CD4-positive, CD25-positive, alpha-beta regulatory T cell (primary cell): Measurements from ENCODE around the gene SNCB. TPM values are rescaled to one million over a fixed set of nuclear protein-coding genes. Genes with fewer than 3 reads are reported as not detected.

Source experiments
- ATAC-seq, 2 donors: fragments of 150-1000 bp; cut with Tn5 transposase; one replicate each; pipeline ENCODE4 v1.10.0; 2021; ENCODE audit warnings: low read depth in 2 of 2, moderate number of reproducible peaks in 2 of 2, moderate library complexity in 1 of 2
- DNase-seq, 3 donors: peaks; one replicate each; pipeline versions ENCODE4 v3.0.0 to v3.0.0-alpha.2; 2012 to 2022; ENCODE audit warnings: mixed read lengths in 1 of 3
- H3K27ac ChIP-seq: one replicate; pipeline ENCODE4 v1.7.0; 2013; ENCODE audit warnings: mild to moderate bottlenecking, low read length; ENCODE audit not compliant: insufficient read depth, poor library complexity, severe bottlenecking
- H3K27me3 ChIP-seq: one replicate; pipeline ENCODE4 v1.7.0; 2013; ENCODE audit warnings: low read length; ENCODE audit not compliant: control insufficient read depth, insufficient read depth
- H3K36me3 ChIP-seq: one replicate; pipeline ENCODE4 v1.7.0; 2013; ENCODE audit warnings: mild to moderate bottlenecking, low read length, moderate library complexity; ENCODE audit not compliant: control insufficient read depth, insufficient read depth
- H3K4me1 ChIP-seq: 2 replicates; pipeline ENCODE4 v1.7.0; 2013; ENCODE audit warnings: mild to moderate bottlenecking, low read length; ENCODE audit not compliant: insufficient read depth, control insufficient read depth, poor library complexity, severe bottlenecking
- H3K4me3 ChIP-seq: one replicate; pipeline ENCODE4 v1.7.0; 2013; ENCODE audit warnings: low read depth, mild to moderate bottlenecking, low read length, moderate library complexity
- H3K9me3 ChIP-seq, 2 experiments: 1 replicate in 1 of 2; 2 replicates in 1 of 2; pipeline ENCODE4 v1.7.0; 2013; ENCODE audit warnings: low read length in 2 of 2, mild to moderate bottlenecking in 1 of 2, moderate library complexity in 1 of 2; ENCODE audit not compliant: control insufficient read depth in 2 of 2
- H3K27ac Mint-ChIP-seq, 3 donors: one replicate each; pipeline ENCODE4 v1.8.0; 2020 to 2022; ENCODE audit warnings: mild to moderate bottlenecking in 3 of 3, mixed read lengths in 3 of 3, moderate library complexity in 2 of 3
- H3K27me3 Mint-ChIP-seq: one replicate; pipeline ENCODE4 v1.8.0; 2022; ENCODE audit warnings: mild to moderate bottlenecking, mixed read lengths
- H3K36me3 Mint-ChIP-seq: one replicate; pipeline ENCODE4 v1.8.0; 2020; ENCODE audit warnings: mixed read lengths
- H3K4me1 Mint-ChIP-seq, 4 donors: one replicate each; pipeline ENCODE4 v1.8.0; 2020 to 2022; ENCODE audit warnings: mixed read lengths in 4 of 4, mild to moderate bottlenecking in 1 of 4
- H3K4me3 Mint-ChIP-seq, 4 donors: one replicate each; pipeline ENCODE4 v1.8.0; 2020 to 2022; ENCODE audit warnings: mild to moderate bottlenecking in 4 of 4, mixed read lengths in 4 of 4, moderate library complexity in 3 of 4
- H3K9me3 Mint-ChIP-seq, 7 donors: one replicate each; pipeline ENCODE4 v1.8.0; 2020 to 2022; ENCODE audit warnings: mixed read lengths in 7 of 7, mild to moderate bottlenecking in 3 of 7, moderate library complexity in 2 of 7
- polyA plus RNA-seq, 4 donors: library from polyadenylated mRNA; unstranded; fragments of 300-500 nt; fragmentation: Illumina TruSeq; gene quantifications; one replicate each; pipeline ENCODE4 v1.2.3, GENCODE V29; 2021
- total RNA-seq: library from RNA; stranded (reverse); gene quantifications from one replicate; pipeline ENCODE4 v1.2.3, GENCODE V29; 2022

The SNCB gene
- total and polyA plus RNA-seq, 5 donors from 2014 or later = not detected

DNA sequence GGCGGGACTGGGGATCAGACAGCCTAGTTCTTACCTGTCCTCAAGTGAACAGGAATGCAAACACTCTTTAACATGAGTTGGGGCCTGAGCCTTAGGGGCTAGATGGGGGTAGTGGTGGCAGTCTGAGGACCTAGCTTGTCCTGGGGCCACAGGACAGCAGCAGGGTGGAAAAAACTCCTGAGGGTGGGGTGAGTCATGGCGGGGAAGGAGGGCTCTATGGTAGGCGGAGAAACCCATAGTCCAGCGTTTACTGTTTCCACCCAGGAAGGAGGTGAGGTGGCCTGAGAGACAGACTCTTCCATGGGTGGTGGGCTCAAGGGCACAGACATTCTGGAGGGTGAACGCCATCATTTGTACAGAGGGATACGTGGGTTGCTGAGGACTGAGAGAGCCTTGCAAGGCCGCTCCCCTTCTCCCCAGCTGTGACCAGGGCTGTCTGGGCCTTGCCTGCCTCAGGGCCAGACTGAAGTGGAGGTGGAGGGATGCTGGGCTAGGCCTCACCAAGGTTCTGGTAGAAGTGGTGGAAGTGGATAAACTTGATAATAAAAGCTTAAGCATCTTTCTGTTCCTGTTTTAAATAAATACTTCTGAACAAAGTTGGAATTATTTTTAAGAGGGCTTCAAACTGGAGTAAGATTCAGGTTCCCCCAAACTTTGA lies 15.8 kb upstream of the SNCB start:
- ATAC-seq (no peak), DNase-seq (no peak)
- Mint-ChIP-seq H3K27ac (peak overlapping the region; percentile 82 to 86 (median 85)), H3K27me3 (peaks cover 5% of the 10 kb centered on the region), H3K4me1 (peaks cover 0 to 51% (median 28%) of the 10 kb centered on the region in 4 donors), H3K36me3 (no peaks in the 10 kb centered on the region), H3K4me3 (peak overlapping the region; percentile 83 to 97 (median 92)), H3K9me3 (no peaks in the 10 kb centered on the region)
- no peaks in the 10 kb centered on the region for H3K36me3 ChIP-seq
- peak overlapping the region; percentile 84 for H3K4me3 ChIP-seq
- H3K27ac ChIP-seq = peak overlapping the region; percentile 76
- H3K27me3 ChIP-seq = no peaks in the 10 kb centered on the region
- peaks cover 30% of the 10 kb centered on the region for H3K4me1 ChIP-seq
- H3K9me3 ChIP-seq = no peaks in the 10 kb centered on the region

DNA sequence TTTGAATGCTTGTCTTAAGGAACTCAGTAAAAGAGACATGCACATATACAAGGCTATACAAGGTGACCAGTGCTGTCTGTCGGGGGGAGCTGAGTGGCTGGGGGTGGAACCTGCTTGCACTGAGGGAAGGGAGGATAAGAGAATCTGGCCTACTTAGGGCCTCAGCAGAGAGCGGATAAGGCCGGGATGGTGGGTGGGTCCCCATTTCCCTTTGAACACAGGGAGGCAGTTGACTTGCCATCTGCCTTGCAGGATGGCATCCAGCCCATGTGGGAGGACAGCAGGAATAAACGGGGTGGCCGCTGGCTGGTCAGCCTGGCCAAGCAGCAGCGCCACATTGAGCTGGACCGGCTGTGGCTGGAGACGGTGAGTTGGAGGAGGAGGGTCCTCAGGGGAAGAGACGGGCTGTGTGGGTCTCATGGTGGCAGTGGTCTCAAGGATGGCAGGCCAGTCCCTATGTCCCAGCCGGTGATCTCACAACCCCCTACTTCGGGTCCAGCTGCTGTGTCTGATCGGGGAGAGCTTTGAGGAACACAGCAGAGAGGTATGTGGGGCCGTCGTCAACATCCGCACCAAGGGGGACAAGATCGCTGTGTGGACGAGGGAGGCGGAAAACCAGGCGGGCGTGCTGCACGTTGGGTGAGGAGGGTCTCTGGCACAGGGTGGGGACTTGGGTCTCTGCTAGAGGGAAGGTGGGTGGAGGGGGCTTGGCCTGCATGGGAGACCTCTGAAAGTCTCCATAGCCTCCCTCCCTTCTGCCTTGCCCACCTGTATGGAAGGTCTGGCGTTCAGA lies 14.7 kb upstream of the SNCB start:
- H3K9me3 ChIP-seq = no peaks in the 10 kb centered on the region
- no peaks in the 10 kb centered on the region for H3K27me3 ChIP-seq
- no peaks in the 10 kb centered on the region for H3K9me3 Mint-ChIP-seq
- H3K27ac ChIP-seq = no peak overlapping the region
- peaks cover 30% of the 10 kb centered on the region for H3K4me1 ChIP-seq
- no peaks in the 10 kb centered on the region for H3K36me3 ChIP-seq
- H3K27me3 Mint-ChIP-seq = peaks cover 5% of the 10 kb centered on the region
- H3K36me3 Mint-ChIP-seq = no peaks in the 10 kb centered on the region
- peaks cover 0 to 40% (median 21%) of the 10 kb centered on the region in 4 donors for H3K4me1 Mint-ChIP-seq
- no peak overlapping the region for H3K4me3 ChIP-seq
- no peak for DNase-seq
- H3K4me3 Mint-ChIP-seq = peak overlapping the region in 3 of 4 donors; percentile 41 to 91 (median 44)
- H3K27ac Mint-ChIP-seq = peak overlapping the region in 2 of 3 donors; percentile 75 to 91
- no peak for ATAC-seq

DNA sequence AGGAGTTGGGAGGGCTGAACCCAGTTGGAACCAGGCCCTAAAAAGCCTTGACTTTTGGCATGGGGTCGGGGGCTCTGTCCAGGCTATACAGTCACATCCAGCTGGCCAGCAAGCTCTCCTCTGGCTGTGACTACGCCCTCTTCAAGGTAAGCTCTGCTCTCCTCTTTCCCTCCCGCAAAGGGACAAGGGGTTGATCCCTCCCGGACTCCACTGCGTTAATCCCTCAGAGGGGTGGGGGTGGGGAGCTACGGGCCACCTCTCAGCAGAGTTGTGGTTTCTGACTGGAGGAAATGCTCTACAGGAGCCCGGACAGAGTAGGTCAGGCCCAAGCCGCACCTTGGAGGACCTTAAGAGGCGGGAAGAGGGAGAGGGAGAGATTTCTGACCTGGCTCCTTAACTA lies 14.0 kb upstream of the SNCB start:
- no peak for ATAC-seq
- peaks cover 0 to 33% (median 17%) of the 10 kb centered on the region in 4 donors for H3K4me1 Mint-ChIP-seq
- no peaks in the 10 kb centered on the region for H3K36me3 Mint-ChIP-seq
- no peaks in the 10 kb centered on the region for H3K36me3 ChIP-seq
- H3K4me3 ChIP-seq = no peak overlapping the region
- no peaks in the 10 kb centered on the region for H3K9me3 Mint-ChIP-seq
- no peak for DNase-seq
- peaks cover 30% of the 10 kb centered on the region for H3K4me1 ChIP-seq
- no peak overlapping the region for H3K27ac Mint-ChIP-seq
- H3K27me3 Mint-ChIP-seq = peaks cover 5% of the 10 kb centered on the region
- H3K9me3 ChIP-seq = no peaks in the 10 kb centered on the region
- H3K27me3 ChIP-seq = no peaks in the 10 kb centered on the region
- no peak overlapping the region for H3K27ac ChIP-seq
- peak overlapping the region in 1 of 4 donors; percentile 44 for H3K4me3 Mint-ChIP-seq

DNA sequence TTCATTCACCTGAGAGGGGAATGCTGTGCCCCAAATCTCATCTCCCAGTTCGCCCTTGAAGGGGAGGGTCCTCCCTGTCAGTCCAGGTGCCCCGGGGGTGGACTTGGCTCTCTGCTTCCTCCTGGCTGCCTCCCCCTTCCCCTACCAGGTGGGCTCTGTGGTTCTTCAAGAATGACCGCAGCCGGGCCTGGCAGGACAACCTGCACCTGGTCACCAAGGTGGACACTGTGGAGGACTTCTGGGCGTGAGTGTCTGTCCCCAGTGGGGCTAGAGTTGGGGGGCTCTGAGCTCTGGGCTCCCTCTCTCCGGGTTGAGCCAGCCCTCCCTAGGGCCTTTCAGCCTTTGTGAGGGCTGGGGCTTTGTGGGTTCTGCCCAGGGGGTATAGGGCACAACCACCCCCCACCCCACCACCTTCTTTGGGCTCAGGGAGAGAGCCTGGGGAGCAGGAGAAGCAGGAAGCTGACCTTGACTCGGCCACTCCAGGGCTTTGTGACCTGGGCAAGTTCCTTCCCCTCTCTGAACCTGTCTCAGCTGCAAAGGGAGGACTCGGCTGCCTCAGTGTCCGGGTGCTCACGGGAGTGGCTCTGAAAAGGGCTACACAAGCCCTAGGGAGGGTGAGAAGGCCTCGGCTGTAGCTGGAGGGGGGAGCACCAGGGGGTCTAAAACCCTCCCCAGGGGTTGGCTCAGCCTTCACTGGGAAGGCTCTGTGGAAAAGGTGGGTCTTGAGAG lies 13.3 kb upstream of the SNCB start:
- Mint-ChIP-seq H3K4me3 (peak overlapping the region in 1 of 4 donors; percentile 81), H3K9me3 (no peaks in the 10 kb centered on the region), H3K27ac (peak overlapping the region in 1 of 3 donors; percentile 49), H3K4me1 (peaks cover 0 to 26% (median 11%) of the 10 kb centered on the region in 4 donors), H3K36me3 (no peaks in the 10 kb centered on the region), H3K27me3 (peaks cover 5% of the 10 kb centered on the region)
- H3K27me3 ChIP-seq = no peaks in the 10 kb centered on the region
- no peaks in the 10 kb centered on the region for H3K9me3 ChIP-seq
- ATAC-seq (no peak), DNase-seq (no peak)
- no peak overlapping the region for H3K4me3 ChIP-seq
- H3K36me3 ChIP-seq = no peaks in the 10 kb centered on the region
- H3K27ac ChIP-seq = no peak overlapping the region
- H3K4me1 ChIP-seq = peaks cover 24% of the 10 kb centered on the region

DNA sequence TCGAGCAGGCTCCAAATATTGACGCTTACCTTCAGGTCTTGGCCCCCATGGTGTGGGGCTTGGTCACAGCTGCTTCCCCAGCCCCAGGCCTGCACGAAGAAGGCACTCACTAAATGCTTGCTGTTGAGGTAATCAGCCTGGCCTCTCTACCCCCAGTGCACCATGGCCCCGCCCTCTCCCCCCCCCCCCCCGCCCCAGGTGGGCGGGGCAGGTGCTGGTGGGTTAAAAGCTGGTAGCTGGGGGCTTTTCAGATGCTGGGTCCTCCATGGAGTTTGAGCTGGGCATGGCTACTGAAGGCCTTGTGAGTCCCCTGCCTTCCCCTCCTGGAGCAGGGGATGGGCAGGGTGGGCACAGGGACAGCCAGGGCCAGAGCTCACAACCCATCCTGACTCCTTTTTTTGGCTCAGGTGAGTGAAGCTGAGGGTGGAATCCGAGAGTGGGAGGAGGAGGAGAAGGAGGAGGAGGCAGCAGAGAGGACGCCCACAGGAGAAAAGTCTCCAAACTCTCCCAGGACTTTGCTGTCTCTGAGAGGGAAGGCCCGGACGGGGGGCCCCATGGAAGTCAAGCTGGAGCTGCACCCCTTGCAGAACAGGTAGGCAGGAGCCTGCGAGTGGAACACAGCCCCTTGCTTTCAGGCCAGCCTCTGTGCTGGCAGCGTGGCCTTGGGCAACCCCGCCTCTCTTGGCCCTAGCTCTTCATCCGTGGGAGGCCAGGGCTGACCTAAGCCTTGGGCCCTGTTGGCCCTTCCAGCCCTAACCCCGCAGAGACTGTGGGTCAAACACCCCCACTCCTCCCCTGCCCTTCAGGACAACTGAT lies 12.5 kb upstream of the SNCB start:
- no peaks in the 10 kb centered on the region for H3K36me3 Mint-ChIP-seq
- H3K4me1 ChIP-seq = peaks cover 17% of the 10 kb centered on the region

DNA sequence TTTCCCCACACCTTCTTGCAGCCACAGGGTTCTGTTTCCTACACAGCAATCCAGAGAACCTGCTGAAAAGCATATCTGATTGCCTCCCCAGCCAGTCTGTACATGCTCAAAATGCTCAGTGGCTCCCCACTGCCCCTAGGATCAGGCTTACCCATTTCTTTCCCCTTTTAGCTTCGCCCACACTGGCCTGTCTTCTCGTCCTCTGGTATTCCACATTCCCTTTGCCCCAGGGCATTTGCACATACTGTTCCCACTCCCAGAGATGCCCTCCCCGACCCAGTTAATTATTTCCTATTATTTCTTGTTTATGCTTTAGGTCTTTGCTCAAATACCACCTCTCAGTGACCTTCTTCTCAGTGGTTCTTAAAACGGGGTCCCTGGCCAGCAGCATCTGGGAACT lies 10.3 kb upstream of the SNCB start:
- Histone ChIP-seq H3K4me3 (no peak overlapping the region), H3K9me3 (peaks cover 0 to under 1% of the 10 kb centered on the region in 2 experiments), H3K36me3 (no peaks in the 10 kb centered on the region), H3K27me3 (no peaks in the 10 kb centered on the region), H3K27ac (no peak overlapping the region), H3K4me1 (no peaks in the 10 kb centered on the region)
- ATAC-seq = no peak
- Mint-ChIP-seq H3K27me3 (peaks cover 5% of the 10 kb centered on the region), H3K27ac (no peak overlapping the region), H3K4me3 (no peak overlapping the region), H3K36me3 (no peaks in the 10 kb centered on the region), H3K4me1 (peaks cover 0 to 3% (median 0%) of the 10 kb centered on the region in 4 donors), H3K9me3 (peaks cover 0 to 1% (median 0%) of the 10 kb centered on the region in 7 donors)
- DNase-seq = no peak

More for the DNA sequence above, 12.5 kb upstream of the SNCB start:
- Mint-ChIP-seq H3K27ac (no peak overlapping the region), H3K27me3 (peaks cover 5% of the 10 kb centered on the region), H3K9me3 (no peaks in the 10 kb centered on the region), H3K4me1 (peaks cover 0 to 19% (median 6%) of the 10 kb centered on the region in 4 donors), H3K4me3 (no peak overlapping the region)
- no peaks in the 10 kb centered on the region for H3K27me3 ChIP-seq
- H3K4me3 ChIP-seq = no peak overlapping the region
- ATAC-seq (no peak), DNase-seq (no peak)
- no peaks in the 10 kb centered on the region for H3K9me3 ChIP-seq
- H3K36me3 ChIP-seq = no peaks in the 10 kb centered on the region
- no peak overlapping the region for H3K27ac ChIP-seq

DNA sequence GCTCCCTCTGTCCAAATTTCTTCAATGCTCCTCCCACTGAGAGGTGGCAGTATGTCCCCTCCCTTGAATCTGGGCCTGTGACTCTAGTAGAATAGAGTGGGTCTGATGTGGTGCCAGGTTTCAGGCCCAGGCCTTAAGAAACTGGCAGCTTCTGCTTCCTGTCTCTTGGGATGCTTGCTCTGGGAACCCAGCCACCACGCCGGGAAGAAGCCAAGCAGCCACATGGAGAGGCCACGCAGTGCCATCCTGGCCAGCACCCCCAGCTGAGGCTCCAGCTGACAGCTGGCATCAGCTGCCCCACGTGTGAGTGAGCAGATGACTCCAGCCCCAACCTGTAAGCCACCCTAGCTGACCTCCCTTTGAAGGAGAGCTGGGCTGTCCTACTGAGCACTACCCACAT lies 9.6 kb upstream of the SNCB start:
- H3K27ac Mint-ChIP-seq = no peak overlapping the region
- Histone ChIP-seq H3K4me3 (no peak overlapping the region), H3K4me1 (no peaks in the 10 kb centered on the region), H3K36me3 (no peaks in the 10 kb centered on the region), H3K27ac (no peak overlapping the region), H3K9me3 (peaks cover 0 to 1% of the 10 kb centered on the region in 2 experiments), H3K27me3 (peaks cover 4% of the 10 kb centered on the region)
- DNase-seq = no peak
- ATAC-seq = no peak
- no peak overlapping the region for H3K4me3 Mint-ChIP-seq
- H3K9me3 Mint-ChIP-seq = peaks cover 0 to 3% (median 0%) of the 10 kb centered on the region in 7 donors
- no peaks in the 10 kb centered on the region for H3K36me3 Mint-ChIP-seq
- H3K4me1 Mint-ChIP-seq = peaks cover 0 to 2% (median 0%) of the 10 kb centered on the region in 4 donors
- peaks cover 5% of the 10 kb centered on the region for H3K27me3 Mint-ChIP-seq
